Colonic mucosa (tissue), 4 donors: ENCODE data around the gene ADGRD1. TPM values are rescaled to one million over a fixed set of nuclear protein-coding genes. Genes with fewer than 3 reads are reported as not detected.
"Not testable (repeated sequence)": the region's sequence is repeated elsewhere in the genome, so short reads cannot be mapped to it uniquely, and the experiment has no call there.

ENCODE experiments used
- DNase-seq: peaks from one replicate; pipeline ENCODE4 v3.0.0-alpha.2; 2020
- H3K27ac ChIP-seq: fragments of 200-600 bp; one replicate; pipeline ENCODE4 v1.8.0; 2021
- H3K27me3 ChIP-seq: fragments of 200-600 bp; one replicate; pipeline ENCODE4 v1.8.0; 2021
- H3K36me3 ChIP-seq: fragments of 200-600 bp; one replicate; pipeline ENCODE4 v1.8.0; 2021
- H3K4me1 ChIP-seq: fragments of 200-600 bp; one replicate; pipeline ENCODE4 v1.8.0; 2021; ENCODE audit warnings: mild to moderate bottlenecking
- H3K4me3 ChIP-seq: fragments of 200-600 bp; one replicate; pipeline ENCODE4 v1.8.0; 2021
- H3K9ac ChIP-seq, 2 donors: one replicate each; pipeline ENCODE4 v1.7.0; 2013; ENCODE audit warnings: control low read depth in 2 of 2, low read depth in 2 of 2, low read length in 2 of 2
- H3K9me3 ChIP-seq: fragments of 200-600 bp; one replicate; pipeline ENCODE4 v1.8.0; 2021
- CTCF ChIP-seq: fragments of 200-600 bp; IDR thresholded peaks from one replicate; pipeline ENCODE4 v1.8.0; 2022; ENCODE audit warnings: antibody characterized with exemption, mild to moderate bottlenecking
- intact Hi-C: fragments of 100-400 bp; cut with DNase I; formaldehyde crosslinking; loops from one replicate; pipeline ENCODE4 v1.14.1; 2022
- total RNA-seq, 2 donors: library from RNA; stranded (reverse); fragmentation: NEBNext Ultra II Directional in 1 of 2; extraction: Animal tissue kit (Norgen Biotek cat#: 25700) in 1 of 2; gene quantifications; one replicate each; pipeline ENCODE4 v1.2.1, GENCODE V29; 2021
- donor health status: healthy.
- donor health status: DM: no; HTN: no; CAD: no.
- donor health status: DM: no; HTN: no; CAD: no.

The ADGRD1 gene
- total RNA-seq, 2 donors from 2014 or later, result 3.5 to 3.6 TPM

- no peak for DNase-seq
- Histone ChIP-seq H3K36me3 (no peaks in the 10 kb centered on the region), H3K27ac (no peak overlapping the region), H3K4me3 (no peak overlapping the region), H3K4me1 (no peaks in the 10 kb centered on the region), H3K9me3 (no peaks in the 10 kb centered on the region), H3K27me3 (no peaks in the 10 kb centered on the region), H3K9ac (no peak overlapping the region)
- TF ChIP-seq CTCF, result no peak
- intact Hi-C loops, result no loop called here
Measured at GRCh38 chr12:131123817-131124216, 170.1 kb downstream of the ADGRD1 start.

GRCh38 chr12:131124487-131125280 lies 171.0 kb downstream of the ADGRD1 start:
- Histone ChIP-seq H3K36me3 (no peaks in the 10 kb centered on the region), H3K27ac (no peak overlapping the region), H3K4me1 (no peaks in the 10 kb centered on the region), H3K4me3 (no peak overlapping the region), H3K9me3 (no peaks in the 10 kb centered on the region), H3K27me3 (no peaks in the 10 kb centered on the region), H3K9ac (no peak overlapping the region)
- no peak for TF ChIP-seq CTCF
- intact Hi-C loops, result no loop called here
- no peak for DNase-seq

GRCh38 chr12:131126662-131127173 lies 173.0 kb downstream of the ADGRD1 start:
- intact Hi-C loops, result no loop called here
- no peak for DNase-seq
- Histone ChIP-seq H3K27me3 (no peaks in the 10 kb centered on the region), H3K4me3 (no peak overlapping the region), H3K9ac (no peak overlapping the region), H3K4me1 (no peaks in the 10 kb centered on the region), H3K9me3 (no peaks in the 10 kb centered on the region), H3K27ac (no peak overlapping the region), H3K36me3 (no peaks in the 10 kb centered on the region)
- TF ChIP-seq CTCF, result no peak

GRCh38 chr12:131128556-131128955 lies 174.8 kb downstream of the ADGRD1 start:
- Histone ChIP-seq H3K4me1 (no peaks in the 10 kb centered on the region), H3K9ac (no peak overlapping the region), H3K9me3 (no peaks in the 10 kb centered on the region), H3K4me3 (no peak overlapping the region), H3K27ac (no peak overlapping the region), H3K36me3 (no peaks in the 10 kb centered on the region), H3K27me3 (no peaks in the 10 kb centered on the region)
- no peak for TF ChIP-seq CTCF
- intact Hi-C loops, result no loop called here
- no peak for DNase-seq

GRCh38 chr12:131128966-131129619 lies 175.4 kb downstream of the ADGRD1 start:
- H3K27ac ChIP-seq, DNase-seq, intact Hi-C loops, H3K36me3 ChIP-seq, H3K27me3 ChIP-seq, H3K4me3 ChIP-seq, H3K9ac ChIP-seq, H3K4me1 ChIP-seq, H3K9me3 ChIP-seq: not testable (repeated sequence)

- Histone ChIP-seq H3K36me3 (no peaks in the 10 kb centered on the region), H3K4me1 (no peaks in the 10 kb centered on the region), H3K27me3 (no peaks in the 10 kb centered on the region), H3K9me3 (no peaks in the 10 kb centered on the region), H3K9ac (no peak overlapping the region), H3K27ac (no peak overlapping the region), H3K4me3 (no peak overlapping the region)
- intact Hi-C loops, result no loop called here
- no peak for DNase-seq
- no peak for TF ChIP-seq CTCF
Measured at GRCh38 chr12:131129839-131130238, 176.1 kb downstream of the ADGRD1 start.
